Measurements from ENCODE around the gene ZNF672.

ZNF672 gene

GRCh38 chr1:248849637-248850036 is 11.6 kb downstream of the ZNF672 start:
- TF ChIP-seq, protein P1, sequence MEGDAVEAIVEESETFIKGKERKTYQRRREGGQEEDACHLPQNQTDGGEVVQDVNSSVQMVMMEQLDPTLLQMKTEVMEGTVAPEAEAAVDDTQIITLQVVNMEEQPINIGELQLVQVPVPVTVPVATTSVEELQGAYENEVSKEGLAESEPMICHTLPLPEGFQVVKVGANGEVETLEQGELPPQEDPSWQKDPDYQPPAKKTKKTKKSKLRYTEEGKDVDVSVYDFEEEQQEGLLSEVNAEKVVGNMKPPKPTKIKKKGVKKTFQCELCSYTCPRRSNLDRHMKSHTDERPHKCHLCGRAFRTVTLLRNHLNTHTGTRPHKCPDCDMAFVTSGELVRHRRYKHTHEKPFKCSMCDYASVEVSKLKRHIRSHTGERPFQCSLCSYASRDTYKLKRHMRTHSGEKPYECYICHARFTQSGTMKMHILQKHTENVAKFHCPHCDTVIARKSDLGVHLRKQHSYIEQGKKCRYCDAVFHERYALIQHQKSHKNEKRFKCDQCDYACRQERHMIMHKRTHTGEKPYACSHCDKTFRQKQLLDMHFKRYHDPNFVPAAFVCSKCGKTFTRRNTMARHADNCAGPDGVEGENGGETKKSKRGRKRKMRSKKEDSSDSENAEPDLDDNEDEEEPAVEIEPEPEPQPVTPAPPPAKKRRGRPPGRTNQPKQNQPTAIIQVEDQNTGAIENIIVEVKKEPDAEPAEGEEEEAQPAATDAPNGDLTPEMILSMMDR (IDR thresholded peaks at IDR 0.05; ENCODE audit: low read depth, low read length), result no peak
- H3K4me3 ChIP-seq (replicated peaks in 1 of 2; ENCODE audit: low read depth in 2 of 2, low read length in 2 of 2), result no peak overlapping the region
- DNase-seq (ENCODE audit: low read depth in 2 of 2), result no peak

GRCh38 chr1:248850124-248850523 is 12.1 kb downstream of the ZNF672 start:
- TF ChIP-seq, protein P1 (IDR thresholded peaks at IDR 0.05; ENCODE audit: low read depth, low read length), result no peak
- DNase-seq (ENCODE audit: low read depth in 2 of 2), result no peak
- H3K4me3 ChIP-seq (replicated peaks in 1 of 2; ENCODE audit: low read depth in 2 of 2, low read length in 2 of 2), result no peak overlapping the region

DNA sequence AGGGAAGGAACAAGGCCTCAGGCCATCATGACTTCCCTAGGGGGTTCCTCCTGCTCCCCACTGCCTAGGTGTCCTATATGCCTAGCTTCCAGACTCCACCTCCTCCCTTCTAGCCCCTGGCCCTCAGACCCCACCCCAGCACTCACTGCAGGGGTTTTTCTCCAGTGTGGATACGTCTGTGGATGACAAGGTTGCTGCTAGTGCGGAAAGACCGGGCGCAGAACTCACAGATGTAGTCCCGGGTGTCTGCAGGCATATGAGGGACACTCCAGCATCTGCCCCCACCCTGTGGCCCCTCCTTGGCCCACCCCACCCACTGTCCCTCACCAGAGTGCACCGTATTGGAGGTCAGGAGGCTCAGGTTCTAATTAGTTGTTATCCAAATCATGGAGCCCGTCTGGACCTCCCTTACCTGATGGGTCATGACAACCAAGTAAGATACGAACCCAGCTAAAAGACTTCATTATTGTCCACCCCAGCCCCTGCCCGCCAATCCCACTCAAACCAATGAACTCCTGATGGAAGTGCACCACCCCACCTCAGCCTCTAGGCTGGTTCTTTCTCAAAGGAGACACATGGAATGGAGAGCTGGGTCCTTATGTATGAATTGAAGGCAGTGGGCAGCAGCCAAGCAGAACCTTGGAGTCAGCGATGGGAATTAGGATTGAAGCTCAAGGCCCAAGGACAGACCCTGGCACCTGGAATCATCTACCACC is 12.7 kb downstream of the ZNF672 start:
- no peak overlapping the region for H3K4me3 ChIP-seq (replicated peaks in 1 of 2; ENCODE audit: low read depth in 2 of 2, low read length in 2 of 2)
- TF ChIP-seq, protein P1 (IDR thresholded peaks at IDR 0.05; ENCODE audit: low read depth, low read length), result no peak
- DNase-seq (ENCODE audit: low read depth in 2 of 2), result no peak

DNA sequence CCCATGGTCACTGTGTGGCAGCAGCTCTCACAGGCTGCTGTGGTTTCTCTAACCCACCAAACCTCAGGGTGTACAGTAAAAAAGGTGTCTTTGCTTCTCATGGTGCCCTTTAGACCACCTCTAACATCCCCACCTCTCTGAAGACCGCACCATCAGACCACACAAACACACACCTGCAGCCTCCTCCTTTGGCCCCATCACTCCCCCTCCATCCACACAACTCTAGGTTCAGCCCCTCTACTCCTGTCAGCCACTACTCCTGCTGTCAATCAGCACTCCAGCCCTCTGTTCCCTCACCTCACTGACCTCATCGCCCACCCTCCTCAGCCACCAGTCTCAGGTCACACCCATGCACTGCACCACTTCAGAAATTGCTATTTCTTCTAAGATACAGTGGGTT is 13.4 kb downstream of the ZNF672 start:
- TF ChIP-seq, protein P1 (IDR thresholded peaks at IDR 0.05; ENCODE audit: low read depth, low read length), result no peak
- DNase-seq (ENCODE audit: low read depth in 2 of 2), result no peak
- H3K4me3 ChIP-seq (replicated peaks in 1 of 2; ENCODE audit: low read depth in 2 of 2, low read length in 2 of 2), result no peak overlapping the region

GRCh38 chr1:248852481-248853405 is 14.7 kb downstream of the ZNF672 start:
- TF ChIP-seq, protein P1 (IDR thresholded peaks at IDR 0.05; ENCODE audit: low read depth, low read length), result no peak
- DNase-seq (ENCODE audit: low read depth in 2 of 2), result peak; percentile 22 to 63
- no peak overlapping the region for H3K4me3 ChIP-seq (replicated peaks in 1 of 2; ENCODE audit: low read depth in 2 of 2, low read length in 2 of 2)

GRCh38 chr1:248853663-248854375 is 15.8 kb downstream of the ZNF672 start:
- H3K4me3 ChIP-seq (replicated peaks in 1 of 2; ENCODE audit: low read depth in 2 of 2, low read length in 2 of 2), result no peak overlapping the region
- TF ChIP-seq, protein P1 (IDR thresholded peaks at IDR 0.05; ENCODE audit: low read depth, low read length), result no peak
- DNase-seq (ENCODE audit: low read depth in 2 of 2), result no peak

Data from cardiac fibroblast (primary cell).